Activated naive CD8-positive, alpha-beta T cell treated with anti-CD3 and anti-CD28 coated beads for 36 hours (primary cell): Measurements from ENCODE around the gene AGAP9. TPM values are rescaled to one million over a fixed set of nuclear protein-coding genes. Genes with fewer than 3 reads are reported as not detected.
"Not testable (repeated sequence)": the region's sequence is repeated elsewhere in the genome, so short reads cannot be mapped to it uniquely, and the experiment has no call there.

Experiments
- DNase-seq: peaks from one replicate; pipeline ENCODE4 v3.0.0; 2021
- H3K27ac Mint-ChIP-seq: one replicate; pipeline ENCODE4 v1.8.0; 2022; ENCODE audit warnings: mild to moderate bottlenecking, moderate library complexity, mixed read lengths
- H3K27me3 Mint-ChIP-seq: one replicate; pipeline ENCODE4 v1.8.0; 2022; ENCODE audit warnings: mild to moderate bottlenecking, mixed read lengths
- H3K36me3 Mint-ChIP-seq: one replicate; pipeline ENCODE4 v1.8.0; 2021; ENCODE audit warnings: mild to moderate bottlenecking, mixed read lengths
- H3K4me1 Mint-ChIP-seq: one replicate; pipeline ENCODE4 v1.8.0; 2021; ENCODE audit warnings: mixed read lengths
- H3K4me3 Mint-ChIP-seq: one replicate; pipeline ENCODE4 v1.8.0; 2022; ENCODE audit warnings: mild to moderate bottlenecking, moderate library complexity, mixed read lengths
- H3K9me3 Mint-ChIP-seq: one replicate; pipeline ENCODE4 v1.8.0; 2022; ENCODE audit warnings: mixed read lengths
- total RNA-seq, 2 experiments: library from RNA; stranded (reverse); gene quantifications; one replicate each; pipeline ENCODE4 v1.2.3, GENCODE V29; 2021

Gene AGAP9
- total RNA-seq, 2 experiments from 2014 or later = 2.1 to 2.8 TPM

GRCh38 chr10:47472647-47473046 is 50.8 kb downstream of the AGAP9 start:
- not testable (repeated sequence) for H3K27me3 Mint-ChIP-seq, H3K9me3 Mint-ChIP-seq, H3K36me3 Mint-ChIP-seq, H3K27ac Mint-ChIP-seq, H3K4me3 Mint-ChIP-seq, DNase-seq, H3K4me1 Mint-ChIP-seq

- not testable (repeated sequence) for H3K4me1 Mint-ChIP-seq
Observed at GRCh38 chr10:47472072-47472471, 51.4 kb downstream of the AGAP9 start.

GRCh38 chr10:47468731-47469528 is 54.5 kb downstream of the AGAP9 start:
- not testable (repeated sequence) for H3K9me3 Mint-ChIP-seq, H3K27ac Mint-ChIP-seq, H3K36me3 Mint-ChIP-seq

More at GRCh38 chr10:47472072-47472471, 51.4 kb downstream of the AGAP9 start:
- H3K9me3 Mint-ChIP-seq, H3K27me3 Mint-ChIP-seq, DNase-seq, H3K4me3 Mint-ChIP-seq, H3K36me3 Mint-ChIP-seq, H3K27ac Mint-ChIP-seq: not testable (repeated sequence)

GRCh38 chr10:47467957-47468356 is 55.5 kb downstream of the AGAP9 start:
- not testable (repeated sequence) for H3K4me3 Mint-ChIP-seq, H3K9me3 Mint-ChIP-seq, H3K4me1 Mint-ChIP-seq, H3K36me3 Mint-ChIP-seq, DNase-seq, H3K27me3 Mint-ChIP-seq, H3K27ac Mint-ChIP-seq

More at GRCh38 chr10:47468731-47469528, 54.5 kb downstream of the AGAP9 start:
- H3K4me3 Mint-ChIP-seq, H3K27me3 Mint-ChIP-seq, DNase-seq, H3K4me1 Mint-ChIP-seq: not testable (repeated sequence)

- not testable (repeated sequence) for H3K4me1 Mint-ChIP-seq, H3K27me3 Mint-ChIP-seq, H3K36me3 Mint-ChIP-seq, H3K9me3 Mint-ChIP-seq, H3K4me3 Mint-ChIP-seq, DNase-seq, H3K27ac Mint-ChIP-seq
Observed at GRCh38 chr10:47467458-47467857, 56.0 kb downstream of the AGAP9 start.

GRCh38 chr10:47465216-47465917 is 58.1 kb downstream of the AGAP9 start:
- H3K27me3 Mint-ChIP-seq, H3K4me3 Mint-ChIP-seq, H3K27ac Mint-ChIP-seq, H3K36me3 Mint-ChIP-seq, DNase-seq, H3K9me3 Mint-ChIP-seq, H3K4me1 Mint-ChIP-seq: not testable (repeated sequence)

GRCh38 chr10:47462577-47463358 is 60.7 kb downstream of the AGAP9 start:
- not testable (repeated sequence) for H3K27me3 Mint-ChIP-seq, H3K27ac Mint-ChIP-seq, DNase-seq, H3K36me3 Mint-ChIP-seq, H3K4me1 Mint-ChIP-seq, H3K9me3 Mint-ChIP-seq, H3K4me3 Mint-ChIP-seq

GRCh38 chr10:47461261-47461687 is 62.2 kb downstream of the AGAP9 start:
- not testable (repeated sequence) for H3K27ac Mint-ChIP-seq, H3K4me3 Mint-ChIP-seq, H3K4me1 Mint-ChIP-seq, H3K36me3 Mint-ChIP-seq, H3K9me3 Mint-ChIP-seq, H3K27me3 Mint-ChIP-seq
- DNase-seq = peak; percentile 32

- no peak for DNase-seq
- peaks cover 6% of the 10 kb centered on the region for H3K27me3 Mint-ChIP-seq
- H3K27ac Mint-ChIP-seq = no peak overlapping the region
- no peaks in the 10 kb centered on the region for H3K9me3 Mint-ChIP-seq
- H3K4me1 Mint-ChIP-seq = peaks cover 2% of the 10 kb centered on the region
- H3K4me3 Mint-ChIP-seq = no peak overlapping the region
- H3K36me3 Mint-ChIP-seq = no peaks in the 10 kb centered on the region
Observed at GRCh38 chr10:47458466-47459154, 64.8 kb downstream of the AGAP9 start.

GRCh38 chr10:47457826-47458225 is 65.6 kb downstream of the AGAP9 start:
- no peak for DNase-seq
- Mint-ChIP-seq H3K4me3 (no peak overlapping the region), H3K36me3 (no peaks in the 10 kb centered on the region), H3K4me1 (peaks cover 2% of the 10 kb centered on the region), H3K27ac (no peak overlapping the region), H3K9me3 (no peaks in the 10 kb centered on the region), H3K27me3 (peaks cover 6% of the 10 kb centered on the region)

- H3K4me1 Mint-ChIP-seq = peaks cover 2% of the 10 kb centered on the region
- H3K9me3 Mint-ChIP-seq = no peaks in the 10 kb centered on the region
- no peaks in the 10 kb centered on the region for H3K36me3 Mint-ChIP-seq
- DNase-seq = no peak
- no peak overlapping the region for H3K4me3 Mint-ChIP-seq
- no peak overlapping the region for H3K27ac Mint-ChIP-seq
- peaks cover 6% of the 10 kb centered on the region for H3K27me3 Mint-ChIP-seq
Observed at GRCh38 chr10:47457528-47457820, 66.0 kb downstream of the AGAP9 start.

- no peak overlapping the region for H3K27ac Mint-ChIP-seq
- H3K4me3 Mint-ChIP-seq = no peak overlapping the region
- H3K9me3 Mint-ChIP-seq = no peaks in the 10 kb centered on the region
- peaks cover 6% of the 10 kb centered on the region for H3K27me3 Mint-ChIP-seq
- DNase-seq = no peak
- H3K4me1 Mint-ChIP-seq = peaks cover 2% of the 10 kb centered on the region
- no peaks in the 10 kb centered on the region for H3K36me3 Mint-ChIP-seq
Observed at GRCh38 chr10:47456794-47457527, 66.5 kb downstream of the AGAP9 start.

- Mint-ChIP-seq H3K27ac (no peak overlapping the region), H3K27me3 (peaks cover 6% of the 10 kb centered on the region)
- DNase-seq = no peak
Observed at GRCh38 chr10:47456079-47456785, 67.2 kb downstream of the AGAP9 start.

More at GRCh38 chr10:47456079-47456785, 67.2 kb downstream of the AGAP9 start:
- H3K36me3 Mint-ChIP-seq = no peaks in the 10 kb centered on the region
- no peaks in the 10 kb centered on the region for H3K9me3 Mint-ChIP-seq
- H3K4me1 Mint-ChIP-seq = peaks cover 2% of the 10 kb centered on the region
- no peak overlapping the region for H3K4me3 Mint-ChIP-seq
